NK-92 (cell line): Measurements from ENCODE around the gene FASTK.

Experiments
- DNase-seq: peaks from one replicate; lab custom pipeline; 2025; ENCODE audit not compliant: unreplicated experiment; lab: John Stamatoyannopoulos, UW

FASTK gene

DNA sequence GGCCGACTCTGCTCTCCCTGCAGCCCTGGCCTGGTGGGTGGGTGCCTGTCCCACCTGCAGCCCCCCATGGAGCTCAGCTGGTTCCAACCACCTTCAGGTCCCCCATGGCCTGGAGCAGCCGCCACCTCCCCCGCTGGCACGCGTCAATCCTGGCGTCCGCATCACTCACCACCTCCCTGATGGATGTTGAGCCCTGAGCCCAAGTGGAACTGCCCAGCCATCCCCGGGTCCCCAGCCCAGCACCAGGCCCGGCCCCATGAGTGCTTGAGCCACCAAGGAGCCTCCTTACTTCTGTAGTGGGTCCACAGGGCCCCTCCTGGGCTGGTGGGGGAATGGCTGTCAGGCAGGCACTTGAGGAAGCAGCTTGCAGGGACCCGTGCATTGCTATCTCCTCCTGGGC lies 20.3 kb upstream of the FASTK start:
- DNase-seq = no peak

DNA sequence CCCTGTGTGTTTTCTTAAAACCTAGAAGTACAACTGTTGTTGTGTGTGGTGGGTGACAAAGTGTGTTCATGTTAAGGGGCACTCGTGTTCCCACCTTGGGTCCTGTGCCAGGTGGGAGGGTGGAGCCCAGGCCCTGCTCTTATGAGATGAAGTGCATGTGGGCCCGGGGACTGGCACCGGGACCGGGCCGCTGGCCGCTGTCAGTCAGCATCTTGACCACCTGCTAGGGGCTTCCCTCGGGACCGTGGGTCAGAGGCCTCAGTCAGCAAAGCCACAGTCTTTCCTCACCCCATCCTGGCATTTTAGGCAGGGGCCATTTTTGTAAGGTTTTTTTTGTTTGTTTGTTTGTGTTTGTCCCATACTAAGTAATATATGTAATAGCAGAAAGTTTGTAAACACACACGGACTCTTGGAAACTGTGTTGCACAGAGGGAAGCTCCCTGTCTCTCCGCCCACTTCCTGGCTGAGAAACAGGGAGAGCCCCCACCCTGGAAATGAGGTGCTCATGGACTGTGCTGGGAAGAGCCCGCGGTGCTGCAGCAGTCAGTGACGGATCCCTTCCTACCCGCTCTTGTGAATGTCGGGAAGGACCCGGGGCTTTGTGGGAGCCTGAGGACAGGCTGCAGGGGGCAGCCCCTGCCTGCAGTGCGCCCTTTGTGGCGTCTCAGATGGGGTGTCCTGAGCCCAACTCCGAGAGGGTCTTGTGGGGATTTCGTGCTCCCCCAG lies 19.0 kb upstream of the FASTK start:
- no peak for DNase-seq

DNA sequence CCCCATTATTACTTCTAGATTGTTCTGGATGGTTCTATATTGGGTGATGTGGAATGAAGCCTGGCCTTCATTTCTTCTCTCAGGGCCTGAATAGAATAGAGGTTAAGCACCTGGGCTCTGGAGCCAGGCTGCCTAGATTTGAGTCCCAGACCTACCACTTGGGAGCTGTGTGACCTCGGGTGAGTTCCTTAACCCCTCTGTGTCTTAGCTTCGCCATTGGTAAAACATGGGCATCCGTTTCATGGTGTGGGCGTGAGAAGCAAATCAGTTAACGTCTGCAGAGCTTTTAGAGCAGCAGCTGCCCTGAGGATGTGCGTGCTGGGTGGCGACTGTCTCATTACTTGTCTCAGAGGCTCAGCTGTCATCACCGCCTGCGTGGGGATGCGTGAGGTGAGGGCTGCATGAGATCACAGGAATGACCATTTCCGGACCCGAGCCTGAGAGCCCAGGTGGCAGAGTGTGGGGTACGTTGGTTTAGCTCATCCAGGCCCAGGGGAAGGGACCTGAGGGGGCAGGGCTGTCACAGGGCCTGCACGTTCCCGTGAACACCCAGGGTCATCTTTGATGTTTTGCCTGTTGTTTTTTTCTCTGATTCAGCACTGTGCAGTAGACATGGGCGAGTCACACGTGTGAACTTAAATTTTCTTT lies 15.3 kb upstream of the FASTK start:
- DNase-seq = no peak

DNA sequence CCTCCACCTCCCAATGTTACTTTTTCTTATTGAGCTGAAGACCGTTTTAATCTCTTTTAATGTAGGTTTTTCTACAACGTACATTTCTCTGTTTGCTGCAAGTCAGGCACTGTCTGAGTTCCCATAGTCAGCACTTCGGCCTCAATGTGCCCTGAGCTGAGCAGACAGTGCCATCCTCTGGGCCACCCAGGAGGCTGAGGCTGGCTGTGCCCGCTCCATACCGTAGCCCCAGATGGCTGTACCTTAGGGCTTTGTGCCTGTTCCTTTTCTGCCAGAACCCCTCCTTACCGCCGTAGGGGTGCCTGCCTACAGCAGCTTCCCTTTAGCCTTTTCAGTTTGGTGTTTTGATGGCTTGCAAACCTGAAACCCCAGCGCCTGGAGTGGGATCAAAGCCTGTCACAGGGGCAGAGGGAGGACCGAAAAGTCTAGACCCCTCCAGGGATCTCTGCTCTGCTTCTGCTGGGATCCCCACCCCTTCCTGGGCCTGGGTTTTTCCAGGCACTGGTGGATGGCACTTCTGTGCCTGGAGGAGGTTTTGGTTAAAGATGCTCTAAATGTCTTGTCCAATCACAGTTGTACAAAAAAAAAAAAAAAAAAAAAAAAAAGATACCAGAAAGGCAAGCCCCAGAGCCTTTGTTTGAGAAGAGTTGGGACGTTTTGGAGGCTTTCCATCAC lies 14.7 kb upstream of the FASTK start:
- DNase-seq = no peak

DNA sequence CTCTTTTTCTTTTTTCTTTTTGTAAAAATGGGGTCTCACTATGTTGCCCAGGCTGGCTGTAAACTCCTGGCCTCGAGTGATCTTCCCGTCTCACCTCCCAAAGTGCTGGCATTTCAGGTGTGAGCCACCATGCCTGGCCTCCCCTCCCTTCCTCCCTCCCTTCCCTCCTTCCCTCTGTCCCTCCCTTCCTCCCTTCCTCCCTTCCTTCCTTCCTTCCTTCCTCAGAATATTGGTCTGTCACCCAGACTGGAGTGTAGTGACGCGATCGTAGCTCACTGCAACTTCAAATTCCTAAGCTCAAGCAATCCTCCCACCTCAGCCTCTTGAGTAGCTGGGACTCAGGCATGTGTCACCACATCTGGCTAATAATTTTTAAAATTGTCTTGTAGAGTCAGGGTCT lies 14.1 kb upstream of the FASTK start:
- no peak for DNase-seq

DNA sequence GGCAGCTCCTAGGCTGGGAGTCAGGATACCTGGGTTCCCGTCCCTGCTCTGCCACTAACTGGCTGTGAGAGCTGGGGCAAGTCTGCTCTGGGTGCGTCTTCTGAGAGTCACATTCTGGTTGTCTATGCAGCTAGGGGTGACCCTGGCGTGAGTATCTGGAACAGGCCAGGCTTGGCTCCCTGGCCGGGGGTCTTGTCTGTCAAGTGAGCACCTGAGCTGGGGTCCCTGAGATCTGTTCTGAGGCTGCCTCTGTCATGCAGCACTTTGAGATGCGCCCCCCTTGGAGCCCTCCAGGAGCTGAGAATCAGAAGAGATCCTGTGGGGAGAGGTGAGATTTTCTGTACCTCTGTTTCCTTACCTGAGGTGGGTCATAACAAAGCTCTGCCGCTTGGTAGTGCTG lies 13.1 kb upstream of the FASTK start:
- DNase-seq = no peak

DNA sequence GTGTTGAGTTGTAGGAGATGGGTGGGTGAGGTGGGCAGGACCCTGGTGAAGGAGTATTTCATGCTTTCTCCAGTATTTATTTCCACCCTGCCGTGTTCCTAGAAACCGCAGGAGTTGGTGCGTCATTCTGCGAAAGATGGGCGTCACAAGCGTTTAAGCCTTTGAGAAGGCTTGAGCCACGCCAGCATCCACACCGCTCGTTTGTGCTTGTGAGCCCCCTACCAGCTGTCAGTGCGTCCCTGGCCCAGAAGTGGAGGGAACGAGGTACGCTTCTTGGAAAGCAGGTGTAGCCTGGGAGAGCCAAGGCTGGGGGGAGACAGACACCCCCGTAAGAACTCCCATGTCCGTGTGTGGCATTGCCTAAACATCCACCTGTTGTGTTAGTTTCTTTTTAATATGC lies 11.4 kb upstream of the FASTK start:
- no peak for DNase-seq

DNA sequence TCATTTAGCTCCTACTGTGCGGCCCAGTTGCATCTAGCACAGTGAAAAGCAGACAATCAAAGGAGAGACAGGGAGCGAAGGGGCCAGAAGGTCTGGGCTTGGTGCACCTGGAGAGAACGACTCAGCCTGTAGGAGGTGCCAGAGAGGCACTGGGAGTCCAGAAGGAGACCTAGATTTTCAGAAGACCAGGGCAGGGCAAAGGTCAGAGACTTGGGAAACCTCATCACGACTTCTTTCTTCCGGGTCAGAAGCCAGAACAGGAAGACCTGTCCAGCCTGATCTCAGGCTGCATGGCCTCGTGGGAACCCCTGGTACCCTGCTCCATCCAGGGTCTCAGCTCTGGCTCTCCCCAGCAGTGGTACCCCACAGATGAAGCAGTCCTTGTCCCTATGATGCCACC lies 10.8 kb upstream of the FASTK start:
- no peak for DNase-seq

DNA sequence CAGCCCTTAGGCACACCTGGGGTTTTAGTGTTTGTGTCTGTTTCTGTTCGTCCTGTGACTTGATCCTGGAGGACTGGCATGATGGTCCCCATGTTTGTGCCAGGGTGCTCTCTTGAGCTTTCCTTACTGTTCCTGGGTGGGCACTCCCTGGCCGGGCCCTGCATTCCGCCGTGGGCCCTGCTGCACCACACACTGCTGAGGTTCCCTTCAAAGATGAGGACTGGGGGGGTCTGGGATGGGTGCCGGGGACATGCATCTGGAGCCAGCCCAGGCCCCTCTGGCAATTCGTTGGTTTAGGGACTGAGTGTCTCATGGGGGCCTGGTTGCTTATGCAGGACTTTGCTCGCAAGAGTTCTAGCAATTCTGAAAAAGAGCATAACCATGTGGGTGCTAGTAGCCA lies 10.4 kb upstream of the FASTK start:
- DNase-seq = no peak

DNA sequence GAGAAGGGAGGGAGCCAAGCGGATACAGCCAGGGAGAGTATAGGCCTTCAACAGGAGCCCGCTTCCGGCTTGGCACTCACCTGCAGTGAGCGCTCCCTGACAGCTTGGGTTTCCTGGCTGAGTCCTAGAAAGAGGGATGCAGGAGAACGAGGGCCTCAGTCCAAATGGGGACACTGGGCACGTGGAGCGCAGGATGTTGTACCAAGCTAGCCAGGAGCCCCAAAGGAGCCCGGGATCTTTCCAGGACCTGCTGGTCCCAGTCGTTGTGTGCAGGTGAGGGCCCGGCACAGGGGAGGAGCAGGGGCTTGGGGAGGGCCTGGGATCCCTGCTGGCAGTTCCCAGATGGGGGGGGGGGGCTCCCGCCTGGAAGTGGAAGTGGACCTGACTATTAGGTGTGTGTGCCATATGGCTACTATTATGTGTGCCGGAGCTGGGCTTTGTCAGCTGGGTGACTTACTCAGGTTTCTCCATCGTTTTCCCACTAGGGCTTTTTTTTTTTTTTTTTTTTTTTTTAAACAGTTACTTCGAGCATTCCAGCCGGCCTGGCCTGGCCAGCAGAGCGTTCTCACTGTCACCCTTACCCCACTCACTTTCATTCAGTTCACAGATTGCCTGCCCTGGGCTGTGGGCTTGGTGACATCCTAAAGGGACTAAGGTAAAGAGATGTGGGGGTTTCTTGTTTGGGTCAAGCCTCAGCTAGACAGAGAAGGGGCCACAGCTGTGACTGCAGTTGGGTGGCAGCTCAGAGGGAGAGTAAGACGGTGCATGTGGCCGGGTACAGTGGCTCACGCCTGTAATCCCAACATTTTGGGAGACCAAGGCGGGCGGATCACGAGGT lies 9.5 kb upstream of the FASTK start:
- DNase-seq = no peak

DNA sequence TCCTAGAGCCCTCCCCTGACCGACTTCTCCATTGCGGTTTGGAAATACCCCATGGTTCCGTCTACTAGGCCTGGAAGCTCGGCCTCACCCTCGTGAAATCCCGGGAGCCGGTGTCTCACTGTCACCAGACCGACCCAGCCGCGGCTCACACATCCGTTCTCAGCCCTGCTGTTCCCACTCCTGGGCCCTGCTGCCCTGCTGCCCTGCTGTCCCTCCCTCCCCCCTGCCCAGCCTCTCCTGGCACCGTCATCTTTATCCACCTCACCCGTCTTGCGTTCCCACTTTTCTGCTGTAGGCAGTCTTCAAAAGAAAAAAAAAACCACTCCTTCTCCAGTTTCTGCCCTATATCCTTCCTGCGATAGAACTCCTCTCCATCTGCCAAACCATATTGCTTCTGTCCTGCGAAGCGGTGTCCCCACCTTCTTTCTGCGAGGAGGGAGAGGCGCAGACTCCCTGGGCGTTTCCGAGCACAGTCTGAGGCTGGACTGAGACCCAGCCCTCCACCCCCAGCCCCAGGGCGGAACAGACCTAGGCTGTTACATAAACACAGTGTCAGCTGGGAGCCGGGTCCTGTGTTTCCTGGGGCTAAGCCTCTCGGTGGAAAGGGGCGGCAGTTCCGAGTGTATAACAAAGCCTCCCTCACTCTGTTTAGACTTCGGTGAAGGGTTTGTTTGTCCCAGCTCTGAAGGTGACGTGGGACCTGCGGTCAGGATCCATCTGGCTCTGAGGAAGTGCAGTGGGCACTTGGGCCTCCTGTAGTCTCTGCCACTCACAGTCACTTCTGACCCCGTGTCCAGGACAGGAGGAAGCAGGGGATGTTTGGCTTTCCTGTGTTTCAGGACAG lies 8.5 kb upstream of the FASTK start:
- no peak for DNase-seq

DNA sequence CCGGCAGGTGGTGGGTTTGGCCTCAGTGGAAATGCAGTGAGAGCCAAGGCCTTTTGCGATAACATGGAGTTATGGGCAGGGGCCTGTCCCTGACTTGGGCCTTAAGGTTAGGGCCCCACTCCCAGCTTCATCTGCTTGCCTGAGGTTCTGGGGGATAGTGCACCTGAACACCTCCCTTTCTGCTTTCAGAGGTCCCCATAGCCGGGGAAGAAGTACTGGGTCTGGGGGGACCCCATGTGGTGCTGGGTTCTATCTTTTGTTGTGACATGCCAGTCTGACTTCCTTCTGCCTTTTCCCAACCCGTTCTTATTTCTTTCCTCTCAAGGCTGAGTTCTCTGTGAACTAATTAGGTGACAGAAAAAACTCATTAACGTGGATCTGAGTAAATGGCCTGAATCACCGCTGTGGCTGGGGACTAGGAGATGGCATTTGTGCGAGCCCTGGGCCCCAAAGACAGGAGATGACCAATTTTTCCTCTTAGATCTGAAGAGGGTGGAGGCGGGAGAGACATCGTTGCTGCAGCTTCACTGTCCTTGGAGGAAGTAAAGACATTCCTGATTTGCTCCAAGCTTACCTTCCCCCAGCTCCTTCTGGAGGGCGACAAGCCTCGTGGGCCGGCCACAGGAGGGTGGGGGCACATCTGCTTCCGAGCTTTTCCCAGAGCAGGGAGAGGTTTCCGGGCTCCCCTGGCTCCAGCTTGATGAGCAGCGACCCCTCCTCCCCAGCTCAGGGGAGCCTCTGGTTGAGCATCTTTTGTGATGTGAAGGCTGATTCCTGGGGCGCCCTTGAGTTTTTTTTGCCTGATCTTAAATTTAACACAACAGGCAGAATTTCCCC lies 7.6 kb upstream of the FASTK start:
- DNase-seq = no peak

DNA sequence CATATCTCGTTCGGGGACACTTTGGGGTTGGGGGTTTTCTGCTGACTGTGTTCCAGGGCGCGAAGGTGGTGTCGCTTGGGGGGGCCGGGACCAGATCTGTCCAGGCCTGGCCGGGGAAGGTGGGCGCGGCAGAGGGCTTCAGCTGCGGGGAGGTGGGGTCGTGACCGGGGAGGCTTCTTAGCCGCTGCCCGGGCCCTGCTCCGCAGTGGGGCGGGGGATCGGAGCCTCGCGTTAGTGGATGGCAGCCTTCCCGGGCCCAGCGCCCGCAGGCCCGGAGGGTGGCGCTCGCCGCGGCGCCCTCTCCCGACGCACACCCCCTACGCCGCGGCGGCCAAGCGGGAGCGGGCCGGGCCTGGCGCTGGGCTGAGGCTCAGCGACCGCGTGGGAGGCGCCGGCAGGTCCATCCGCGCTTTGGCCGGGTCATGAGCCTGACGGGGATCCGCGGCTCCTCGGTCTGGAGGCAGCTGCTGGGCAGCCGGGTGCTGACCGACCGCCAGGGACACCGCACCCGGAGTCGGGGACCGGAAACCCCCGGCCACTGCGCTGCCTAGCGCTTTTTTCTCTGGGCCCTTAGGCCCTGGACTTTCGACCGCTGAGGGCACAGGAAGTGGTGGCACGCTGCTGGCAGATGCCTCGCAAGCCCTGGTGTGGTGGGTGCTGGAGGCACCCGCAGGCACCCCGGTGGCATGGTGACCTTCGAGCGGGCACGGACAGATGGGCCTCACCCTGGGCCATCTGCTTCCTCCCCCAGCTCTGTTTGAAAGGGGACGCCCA lies 6.8 kb upstream of the FASTK start:
- no peak for DNase-seq

DNA sequence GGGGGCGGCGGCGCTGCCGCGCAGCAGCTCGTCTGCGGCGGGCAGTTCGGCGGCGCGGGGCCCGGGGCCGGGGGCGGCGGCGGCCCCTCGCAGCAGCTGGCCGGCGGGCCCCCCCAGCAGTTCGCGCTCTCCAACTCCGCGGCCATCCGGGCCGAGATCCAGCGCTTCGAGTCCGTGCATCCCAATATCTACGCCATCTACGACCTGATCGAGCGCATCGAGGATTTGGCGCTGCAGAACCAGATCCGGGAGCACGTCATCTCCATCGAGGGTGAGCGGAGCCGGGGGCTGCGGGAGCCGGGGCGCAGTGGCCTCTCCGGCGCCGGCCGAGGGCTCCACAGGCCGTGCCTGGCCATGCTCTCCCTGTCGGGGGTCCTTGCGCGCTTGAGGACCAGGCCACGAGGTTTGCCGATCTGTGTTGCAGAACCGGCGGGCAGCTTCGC lies 6.2 kb upstream of the FASTK start:
- no peak for DNase-seq

DNA sequence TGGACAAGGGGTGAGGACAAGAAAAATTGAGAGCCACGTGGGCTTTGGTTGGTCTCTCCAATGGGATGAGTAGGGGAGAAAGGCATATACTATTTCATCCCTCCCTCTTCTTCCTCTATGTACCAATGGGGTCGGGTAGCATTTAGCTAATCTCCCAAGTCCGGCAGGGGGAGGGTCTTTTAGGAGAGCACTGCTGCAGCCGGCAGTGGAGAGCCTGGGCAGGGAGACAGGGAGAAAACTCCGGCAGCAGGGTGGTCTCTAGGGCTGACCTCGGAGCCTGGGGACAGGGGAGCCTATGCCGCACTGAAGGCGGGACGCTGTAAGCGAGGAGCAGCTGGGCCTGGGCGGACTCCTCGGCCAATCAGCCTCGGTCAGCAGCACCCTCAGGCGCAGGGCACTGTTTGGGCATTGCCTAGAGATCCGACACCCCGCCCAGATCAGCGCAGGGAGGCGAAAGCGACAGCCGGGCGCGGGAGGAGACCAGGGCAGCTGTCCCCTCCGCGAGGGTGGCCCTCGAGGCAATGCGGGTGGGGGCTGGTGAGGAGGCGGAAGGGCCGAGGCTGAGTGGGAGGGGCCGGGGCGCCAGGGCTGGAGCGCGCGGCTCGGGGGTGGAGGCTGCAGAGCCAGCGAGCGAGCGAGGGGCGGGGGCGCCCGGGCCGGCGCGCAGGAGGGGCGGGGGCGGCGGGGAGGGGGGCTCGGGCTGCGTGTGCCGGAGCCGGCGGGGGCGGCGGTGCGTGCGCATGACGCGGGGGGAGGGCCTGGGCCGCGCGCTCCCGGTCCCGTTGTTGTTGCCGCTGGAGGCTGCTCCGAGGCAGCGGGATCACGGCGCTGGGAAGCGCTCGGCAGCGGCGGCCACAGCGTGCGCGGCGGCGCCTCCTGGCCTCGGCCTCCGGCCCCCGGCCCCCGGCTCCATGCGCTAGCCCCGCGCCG lies 5.3 kb upstream of the FASTK start, which contains the start of gene AGAP3:
Gene AGAP3, plus strand, starts transcription at position 785 of the 930 bp plus-strand sequence. CDS start 267 bp downstream, outside the sequence.
- no peak for DNase-seq

DNA sequence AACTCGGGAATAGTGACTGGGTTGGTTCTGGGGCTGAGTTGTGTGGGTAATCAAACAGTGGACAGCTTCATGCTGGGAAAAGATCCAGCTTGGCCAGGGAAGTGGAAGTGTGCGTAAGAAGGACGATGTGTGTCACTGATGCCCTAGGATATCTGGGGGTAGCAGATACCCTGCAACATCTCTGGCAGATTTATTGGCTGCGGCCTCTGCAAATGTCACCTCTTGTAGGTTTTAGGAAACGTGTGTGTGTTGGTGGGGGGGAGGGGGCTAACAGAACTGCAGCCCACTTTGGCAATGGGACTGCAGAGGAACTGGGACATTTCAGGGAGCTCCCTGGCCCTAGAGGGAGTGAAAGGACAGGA lies 4.7 kb upstream of the FASTK start:
- DNase-seq = no peak

DNA sequence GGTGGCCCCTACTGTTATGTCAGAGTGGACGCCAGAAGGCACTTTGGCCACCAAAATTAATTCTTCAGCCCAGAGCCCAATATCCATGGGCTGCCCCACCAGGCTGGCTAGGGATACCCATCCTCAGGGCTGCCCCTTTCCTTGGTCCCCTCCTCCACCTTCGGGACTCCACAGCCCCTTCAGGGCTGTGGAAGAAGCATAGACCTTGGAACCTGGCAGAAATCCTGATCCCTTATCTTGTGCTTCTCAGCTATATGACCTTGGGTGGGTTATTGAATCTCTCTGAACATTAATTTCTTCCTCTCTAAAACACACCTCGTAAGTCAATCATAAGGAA lies 3.2 kb upstream of the FASTK start:
- no peak for DNase-seq
